ENCODE data around the gene ZFP57.

ZFP57 gene

DNA sequence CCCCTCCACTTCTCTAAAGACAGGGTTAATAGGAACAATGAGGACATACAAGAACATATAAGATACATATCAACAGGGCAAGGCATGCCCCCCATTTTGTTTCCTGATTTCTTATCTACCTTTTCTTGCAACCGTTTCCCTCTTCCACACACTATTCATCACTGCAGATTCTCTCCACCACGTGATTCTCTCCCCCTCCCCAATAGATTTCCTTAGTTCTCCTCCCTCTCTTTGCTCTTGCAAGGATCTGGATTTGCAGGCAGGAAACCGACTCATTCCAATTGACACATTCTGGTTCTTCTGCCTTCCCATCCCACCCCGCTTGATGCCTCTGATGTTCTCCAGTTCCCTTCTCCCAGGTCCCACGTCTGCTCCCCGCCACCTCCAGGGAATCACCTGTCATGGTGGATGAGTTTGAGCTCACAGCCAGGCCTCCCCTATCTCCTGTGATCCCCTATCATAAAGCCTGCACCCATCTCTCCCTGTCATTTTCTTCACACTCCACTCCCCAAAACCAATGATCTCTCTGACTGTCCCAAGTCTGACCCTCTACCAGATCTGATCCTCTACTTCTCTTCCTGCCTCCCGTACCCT lies 55.5 kb downstream of the ZFP57 start:
- DNase-seq (ENCODE audit: low spot score), result no peak

DNA sequence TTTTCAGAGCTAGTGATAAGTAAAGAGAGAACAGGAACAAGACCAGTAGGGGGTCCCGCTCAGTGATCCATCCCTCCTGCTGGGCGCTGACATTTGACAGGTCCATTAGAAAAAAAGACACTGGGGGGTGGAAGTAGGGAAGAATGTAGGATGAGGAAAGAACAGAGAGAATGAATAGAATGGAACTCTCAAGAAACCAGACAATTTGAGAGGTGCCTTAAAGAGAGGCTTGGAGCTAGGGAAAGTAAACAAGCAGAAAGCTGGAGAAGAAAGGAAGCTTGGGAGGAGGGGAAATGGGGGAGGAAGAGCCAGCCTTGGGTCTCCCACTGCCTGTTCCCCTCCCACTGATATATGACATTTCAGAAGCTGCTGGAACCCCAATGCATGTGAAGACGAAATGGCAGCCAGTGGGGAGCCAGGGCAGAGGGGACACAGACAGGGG lies 56.4 kb downstream of the ZFP57 start:
- DNase-seq (ENCODE audit: low spot score), result no peak

All from pons (tissue), 1 donor.